Neural cell (in vitro differentiated cells): ENCODE results near the gene MRTO4.
"Not testable (repeated sequence)": the region's sequence is repeated elsewhere in the genome, so short reads cannot be mapped to it uniquely, and the experiment has no call there.

ENCODE experiments used
- CTCF ChIP-seq: fragments of 450-650 bp; IDR thresholded peaks from 2 replicates; pipeline ENCODE4 v1.5.1; 2014; ENCODE audit warnings: antibody characterized with exemption, mild to moderate bottlenecking, moderate library complexity; ENCODE audit not compliant: poor library complexity, severe bottlenecking
- MXI1 ChIP-seq: fragments of 450-650 bp; conservative IDR thresholded peaks from 2 replicates; pipeline ENCODE4 v1.6.1; 2014; ENCODE audit warnings: antibody characterized with exemption, mild to moderate bottlenecking; ENCODE audit not compliant: poor library complexity, severe bottlenecking
- POLR2AphosphoS5 ChIP-seq: IDR thresholded peaks from 2 replicates; pipeline ENCODE4 v1.6.1; 2012
- RAD21 ChIP-seq: fragments of 450-650 bp; conservative IDR thresholded peaks from 2 replicates; pipeline ENCODE4 v1.6.1; 2014; ENCODE audit warnings: antibody characterized with exemption, mild to moderate bottlenecking, moderate library complexity
- REST ChIP-seq: IDR thresholded peaks from 2 replicates; pipeline ENCODE4 v1.6.1; 2012; ENCODE audit warnings: borderline replicate concordance

- TF ChIP-seq MXI1, CTCF, RAD21, POLR2AphosphoS5, REST: not testable (repeated sequence)
Measured at GRCh38 chr1:19288324-19289241, 37.0 kb downstream of the MRTO4 start, which contains the start of gene AKR7A3.
